Uterus (tissue), 4 donors: ENCODE results near the gene PTGS1. TPM values are rescaled to one million over a fixed set of nuclear protein-coding genes. Genes with fewer than 3 reads are reported as not detected.

Experiments
- DNase-seq, 2 donors: peaks; one replicate each; pipeline ENCODE4 v3.0.0-alpha.2; 2019 to 2020
- H3K27ac ChIP-seq, 2 donors: fragments of 200-600 bp; sonication (generic); 1 replicate in 1 of 2; 2 replicates in 1 of 2; pipeline ENCODE4 v1.5.1; 2016 to 2018
- H3K27me3 ChIP-seq, 2 donors: fragments of 200-600 bp; sonication (generic); one replicate each; pipeline ENCODE4 v1.5.1; 2018 to 2019; ENCODE audit warnings: control low read depth in 1 of 2
- H3K36me3 ChIP-seq, 2 donors: fragments of 200-600 bp; sonication (generic); one replicate each; pipeline ENCODE4 v1.5.1; 2019; ENCODE audit warnings: control low read depth in 1 of 2
- H3K4me1 ChIP-seq, 2 donors: fragments of 200-600 bp; sonication (generic); one replicate each; pipeline ENCODE4 v1.5.1; 2018 to 2019; ENCODE audit warnings: control low read depth in 1 of 2
- H3K4me3 ChIP-seq, 2 donors: fragments of 200-600 bp; sonication (generic); 1 replicate in 1 of 2; 2 replicates in 1 of 2; pipeline ENCODE4 v1.5.1; 2018 to 2019; ENCODE audit warnings: mild to moderate bottlenecking in 1 of 2
- H3K9me3 ChIP-seq, 2 donors: fragments of 200-600 bp; sonication (generic); one replicate each; pipeline ENCODE4 v1.5.1; 2019; ENCODE audit warnings: control low read depth in 1 of 2
- POLR2A ChIP-seq, 2 donors: fragments of 450-650 bp; IDR thresholded peaks; one replicate each; pipeline ENCODE4 v1.6.1; 2016; ENCODE audit warnings: antibody characterized with exemption in 2 of 2, mild to moderate bottlenecking in 1 of 2, moderate library complexity in 1 of 2
- intact Hi-C: fragments of 100-400 bp; cut with DNase I; formaldehyde crosslinking; loops from one replicate; pipeline ENCODE4 v1.15.1; 2023; ENCODE audit warnings: low total_unique reads
- total RNA-seq, 4 donors: library from RNA; depleted of rRNA in 3 of 4; stranded (reverse); fragments of >200 nt in 3 of 4; gene quantifications; one replicate each; pipeline versions ENCODE4 v1.1.0 to v1.2.4, GENCODE V29; 2014 to 2023
- TF ChIP-seq, protein P1 (sequence below), 4 experiments: fragments of 200-600 bp in 2 of 4; fragments of 450-650 bp in 2 of 4; sonication (generic) in 2 of 4; IDR thresholded peaks; one replicate each; pipeline ENCODE4 v1.5.1; 2016 to 2019; ENCODE audit warnings: antibody characterized with exemption in 4 of 4, mild to moderate bottlenecking in 2 of 4, moderate library complexity in 1 of 4
- donor health status: DM: yes; HTN: yes; CAD: no.

PTGS1 gene
- total RNA-seq, 4 donors from 2014 or later: 2.1 to 20.6 (median 7.4) TPM

DNA sequence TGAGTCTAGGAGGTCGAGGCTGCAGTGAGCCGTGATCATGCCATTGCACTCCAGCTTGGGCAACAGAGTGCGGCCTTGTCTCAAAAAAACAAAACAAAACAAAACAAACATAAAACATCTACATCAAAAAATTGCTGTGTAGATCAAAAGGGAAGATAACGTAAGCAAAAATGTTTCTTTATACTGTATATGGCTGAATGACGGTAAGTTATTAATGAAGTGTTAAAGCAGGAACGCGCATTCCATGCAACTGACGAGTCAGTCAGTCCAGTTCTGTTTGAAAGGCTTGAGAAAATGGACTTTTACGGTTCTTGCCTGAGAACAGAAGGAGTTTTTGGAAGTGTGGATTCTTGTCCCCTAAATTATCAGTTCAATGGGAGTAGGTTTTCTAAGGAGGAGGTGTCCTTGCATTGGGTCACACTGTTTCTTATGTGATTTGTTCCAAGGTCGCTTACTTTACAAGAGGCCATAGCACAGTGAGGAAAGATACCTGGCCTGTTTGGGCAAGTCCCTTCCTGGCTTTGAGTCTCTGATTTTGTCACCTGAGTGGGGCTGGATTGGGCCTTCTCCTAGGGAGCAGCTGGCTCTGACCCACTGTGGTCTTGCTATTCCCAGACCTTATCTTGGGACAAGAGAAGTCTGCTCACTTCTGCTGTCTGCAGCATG, 6.6 kb upstream of the PTGS1 start:
- intact Hi-C loops: no loop called here

DNA sequence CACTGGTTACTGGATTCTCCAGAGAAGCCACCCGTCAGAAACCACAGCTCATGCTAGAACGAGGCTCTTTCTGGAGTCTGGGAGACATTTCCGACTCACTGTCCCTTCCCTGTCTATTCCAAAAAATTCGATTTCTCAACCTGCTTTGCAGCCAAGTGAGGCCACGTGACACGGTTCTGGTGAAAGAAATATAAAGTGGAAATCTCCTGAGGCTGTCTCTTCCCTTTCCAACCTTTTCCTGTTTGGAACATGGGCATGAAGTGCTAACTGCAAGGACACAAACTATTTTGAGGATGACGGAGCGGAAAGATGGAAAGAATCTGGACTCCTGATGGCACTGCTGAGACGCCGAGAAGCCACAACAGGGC, 6.1 kb upstream of the PTGS1 start:
- H3K4me3 ChIP-seq: no peak overlapping the region
- no peaks in the 10 kb centered on the region for H3K4me1 ChIP-seq
- no peaks in the 10 kb centered on the region for H3K36me3 ChIP-seq
- H3K27ac ChIP-seq: no peak overlapping the region
- H3K9me3 ChIP-seq: no peaks in the 10 kb centered on the region
- H3K27me3 ChIP-seq: no peaks in the 10 kb centered on the region
- TF ChIP-seq POLR2A (IDR thresholded peaks at IDR 0.05): no peak
- TF ChIP-seq, protein P1, sequence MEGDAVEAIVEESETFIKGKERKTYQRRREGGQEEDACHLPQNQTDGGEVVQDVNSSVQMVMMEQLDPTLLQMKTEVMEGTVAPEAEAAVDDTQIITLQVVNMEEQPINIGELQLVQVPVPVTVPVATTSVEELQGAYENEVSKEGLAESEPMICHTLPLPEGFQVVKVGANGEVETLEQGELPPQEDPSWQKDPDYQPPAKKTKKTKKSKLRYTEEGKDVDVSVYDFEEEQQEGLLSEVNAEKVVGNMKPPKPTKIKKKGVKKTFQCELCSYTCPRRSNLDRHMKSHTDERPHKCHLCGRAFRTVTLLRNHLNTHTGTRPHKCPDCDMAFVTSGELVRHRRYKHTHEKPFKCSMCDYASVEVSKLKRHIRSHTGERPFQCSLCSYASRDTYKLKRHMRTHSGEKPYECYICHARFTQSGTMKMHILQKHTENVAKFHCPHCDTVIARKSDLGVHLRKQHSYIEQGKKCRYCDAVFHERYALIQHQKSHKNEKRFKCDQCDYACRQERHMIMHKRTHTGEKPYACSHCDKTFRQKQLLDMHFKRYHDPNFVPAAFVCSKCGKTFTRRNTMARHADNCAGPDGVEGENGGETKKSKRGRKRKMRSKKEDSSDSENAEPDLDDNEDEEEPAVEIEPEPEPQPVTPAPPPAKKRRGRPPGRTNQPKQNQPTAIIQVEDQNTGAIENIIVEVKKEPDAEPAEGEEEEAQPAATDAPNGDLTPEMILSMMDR (IDR thresholded peaks at IDR 0.05): no peak
- intact Hi-C loops: no loop called here
- no peak for DNase-seq

More for the DNA sequence above, 6.6 kb upstream of the PTGS1 start:
- Histone ChIP-seq H3K9me3 (no peaks in the 10 kb centered on the region), H3K36me3 (no peaks in the 10 kb centered on the region), H3K4me3 (no peak overlapping the region), H3K27me3 (no peaks in the 10 kb centered on the region), H3K27ac (no peak overlapping the region), H3K4me1 (no peaks in the 10 kb centered on the region)
- no peak for DNase-seq
- TF ChIP-seq POLR2A (IDR thresholded peaks at IDR 0.05): no peak
- TF ChIP-seq, protein P1 (IDR thresholded peaks at IDR 0.05): no peak

DNA sequence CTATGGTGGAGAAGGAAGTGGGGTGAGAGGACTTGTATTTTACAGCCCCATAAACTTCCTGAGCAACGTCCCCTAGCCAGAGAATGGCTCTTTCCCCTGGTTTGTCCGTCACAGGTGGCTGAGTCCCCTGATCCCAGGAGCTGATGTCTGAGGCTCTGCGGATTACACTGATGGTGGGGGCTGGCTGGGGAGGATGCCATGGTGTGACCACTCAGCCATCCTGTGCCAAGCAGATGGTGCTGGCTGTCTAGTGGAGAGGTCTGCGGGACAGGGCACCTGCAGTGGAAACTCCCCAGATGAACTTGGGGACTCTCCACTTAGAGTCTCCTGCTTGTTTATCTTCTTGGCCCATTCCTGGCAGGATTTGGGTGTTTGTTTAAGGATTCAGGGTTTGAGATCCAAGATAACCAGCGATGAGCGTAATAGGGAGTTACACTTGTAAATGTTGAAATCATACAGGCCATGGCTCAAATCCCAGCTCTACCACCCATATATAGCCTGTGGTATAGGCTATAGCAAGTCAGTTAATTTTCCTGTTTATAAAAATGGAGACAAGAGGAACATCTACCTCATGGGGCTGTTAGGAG, 4.7 kb upstream of the PTGS1 start:
- H3K4me3 ChIP-seq: no peak overlapping the region
- H3K4me1 ChIP-seq: peaks cover 0 to 6% of the 10 kb centered on the region in 2 donors
- no peaks in the 10 kb centered on the region for H3K27me3 ChIP-seq
- TF ChIP-seq, protein P1 (IDR thresholded peaks at IDR 0.05): no peak
- no peak for TF ChIP-seq POLR2A (IDR thresholded peaks at IDR 0.05)
- no peak overlapping the region for H3K27ac ChIP-seq
- H3K9me3 ChIP-seq: no peaks in the 10 kb centered on the region
- no peaks in the 10 kb centered on the region for H3K36me3 ChIP-seq
- intact Hi-C loops: no loop called here
- no peak for DNase-seq

DNA sequence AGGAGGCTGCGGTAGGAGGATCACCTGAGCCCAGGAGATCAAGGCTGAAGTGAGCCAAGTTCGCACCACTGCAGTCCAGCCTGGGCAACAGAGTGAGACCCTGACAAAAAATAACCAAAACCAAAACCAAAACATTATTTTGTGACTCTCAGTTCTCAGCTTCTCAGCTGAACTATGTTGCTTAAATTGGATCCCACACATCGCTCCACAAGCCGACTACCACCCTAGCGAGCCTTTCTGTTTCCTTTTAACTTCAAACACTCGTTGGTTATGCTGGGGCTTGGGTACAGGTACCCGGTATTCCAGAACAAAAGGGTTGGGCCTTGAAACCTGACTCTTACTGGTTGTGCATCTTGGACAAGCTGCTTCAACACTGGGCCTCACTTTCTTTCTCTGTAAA, 3.8 kb upstream of the PTGS1 start:
- Histone ChIP-seq H3K27me3 (no peaks in the 10 kb centered on the region), H3K36me3 (no peaks in the 10 kb centered on the region), H3K27ac (no peak overlapping the region), H3K9me3 (no peaks in the 10 kb centered on the region), H3K4me1 (peaks cover 0 to 8% of the 10 kb centered on the region in 2 donors), H3K4me3 (no peak overlapping the region)
- no peak for DNase-seq
- intact Hi-C loops: no loop called here
- TF ChIP-seq POLR2A (IDR thresholded peaks at IDR 0.05): no peak
- TF ChIP-seq, protein P1 (IDR thresholded peaks at IDR 0.05): no peak

DNA sequence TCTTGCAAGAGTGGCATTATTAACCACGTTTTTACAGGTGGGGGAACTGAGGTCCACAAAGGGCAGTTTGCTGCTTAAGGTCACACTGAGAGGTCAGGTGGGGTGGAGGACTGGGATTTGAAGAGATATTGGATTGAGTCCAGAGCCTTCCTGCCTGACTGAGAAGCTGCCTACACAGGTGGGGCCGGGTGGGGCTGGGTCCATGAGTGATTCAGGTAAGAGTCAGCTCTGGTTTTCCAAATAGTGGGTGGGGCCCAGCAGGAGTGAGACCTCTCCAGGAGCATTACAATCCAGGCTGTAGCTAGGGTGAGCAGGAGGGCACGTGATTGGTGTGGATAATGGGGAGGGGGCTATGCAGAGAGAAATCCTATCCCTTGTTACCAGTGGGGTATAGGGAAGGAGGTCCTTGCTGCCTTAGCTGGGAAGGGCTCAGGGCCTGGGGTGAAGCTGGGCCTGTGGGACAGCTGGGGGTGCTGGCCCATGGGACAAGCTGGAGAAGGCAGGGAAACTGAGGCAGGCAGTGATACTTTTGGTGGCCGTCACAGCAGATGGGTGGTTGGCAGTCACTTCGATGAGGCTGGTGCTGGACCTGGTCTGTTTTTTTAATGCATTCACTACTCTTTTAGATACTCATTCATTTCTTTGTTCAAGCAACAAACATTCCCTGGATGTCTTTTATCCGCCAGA, 2.9 kb upstream of the PTGS1 start:
- H3K4me1 ChIP-seq: peaks cover 0 to 8% of the 10 kb centered on the region in 2 donors
- no peak for DNase-seq
- H3K27ac ChIP-seq: no peak overlapping the region
- intact Hi-C loops: no loop called here
- no peaks in the 10 kb centered on the region for H3K36me3 ChIP-seq
- no peak overlapping the region for H3K4me3 ChIP-seq
- H3K27me3 ChIP-seq: no peaks in the 10 kb centered on the region
- no peaks in the 10 kb centered on the region for H3K9me3 ChIP-seq
- TF ChIP-seq, protein P1 (IDR thresholded peaks at IDR 0.05): no peak
- no peak for TF ChIP-seq POLR2A (IDR thresholded peaks at IDR 0.05)
